HCT116 (cell line): ENCODE data around the gene DCTN2. TPM values are rescaled to one million over a fixed set of nuclear protein-coding genes. Genes with fewer than 3 reads are reported as not detected.

Source experiments
- ATAC-seq: fragments of 200-7000 bp; cut with Tn5 transposase; 2 replicates; pipeline ENCODE4 v1.9.1; 2020; ENCODE audit warnings: mild to moderate bottlenecking, moderate library complexity
- BruUV-seq: library from RNA; stranded (reverse); fragments of 400-500 nt; replicated peaks from 2 replicates; lab custom pipeline; 2021; lab: Mats Ljungman, UMichigan
- CTCF ChIA-PET: fragments of 300-600 bp; sonication (Branson Sonifier 250); formaldehyde crosslinking; loops from one replicate; lab custom pipeline; 2021; ENCODE audit warnings: antibody characterized with exemption; lab: Charles Lee
- POLR2A ChIA-PET: fragments of 300-600, 350-600 bp; sonication (Branson Sonifier 250); formaldehyde crosslinking; loops from one replicate; lab custom pipeline; 2021; ENCODE audit warnings: antibody characterized with exemption; lab: Charles Lee
- RAD21 ChIA-PET, 2 experiments: fragments of 300-600 bp; sonication (Branson Sonifier 250); formaldehyde crosslinking; loops; one replicate each; lab custom pipeline; 2023; ENCODE audit warnings: low total read pairs in 2 of 2; ENCODE audit not compliant: uncharacterized antibody in 2 of 2, unreplicated experiment in 2 of 2, low non-redundant PET in 1 of 2; lab: Charles Lee
- DNase-seq: peaks from one replicate; pipeline ENCODE4 v3.0.0-alpha.2; 2010; ENCODE audit warnings: low read depth, low spot score
- H2AFZ ChIP-seq: fragments of 200-600 bp; shearing (Covaris generic), sonication (generic); 2 replicates; pipeline ENCODE4 v1.6.1; 2017; ENCODE audit warnings: low read depth, mixed run types, mixed read lengths, antibody characterized with exemption, low read length; ENCODE audit not compliant: poor library complexity, severe bottlenecking
- H3K27ac ChIP-seq: 2 replicates; pipeline ENCODE4 v1.5.1; 2012; ENCODE audit warnings: low read depth, low read length
- H3K27me3 ChIP-seq: fragments of 200-600 bp; sonication (generic); 2 replicates; pipeline ENCODE4 v1.6.1; 2016; ENCODE audit warnings: mixed run types, low read length, mixed read lengths; ENCODE audit not compliant: insufficient read depth
- H3K36me3 ChIP-seq, 2 experiments: fragments of 200-500 bp in 1 of 2; fragments of 200-600 bp in 1 of 2; sonication (Bioruptor generic) in 1 of 2; sonication (generic) in 1 of 2; 2 replicates each; pipeline versions ENCODE4 v1.5.1 to v1.6.1; 2014 to 2016; ENCODE audit warnings: low read length in 2 of 2, inconsistent platforms in 1 of 2, mixed read lengths in 1 of 2, mixed run types in 1 of 2; ENCODE audit not compliant: insufficient read depth in 2 of 2, control insufficient read depth in 1 of 2
- H3K4me1 ChIP-seq, 2 experiments: fragments of 200-600 bp in 1 of 2; sonication (generic) in 1 of 2; 2 replicates each; pipeline versions ENCODE4 v1.5.1 to v1.6.1; 2012 to 2017; ENCODE audit warnings: low read length in 2 of 2, inconsistent platforms in 1 of 2, mild to moderate bottlenecking in 1 of 2, mixed read lengths in 1 of 2, mixed run types in 1 of 2, moderate library complexity in 1 of 2; ENCODE audit not compliant: insufficient read depth in 2 of 2, control insufficient read depth in 1 of 2
- H3K4me2 ChIP-seq: fragments of 200-600 bp; sonication (generic); 2 replicates; pipeline ENCODE4 v1.6.1; 2017; ENCODE audit warnings: mixed run types, low read length, mixed read lengths
- H3K4me3 ChIP-seq, 2 experiments: fragments of 200-600 bp in 1 of 2; sonication (generic) in 1 of 2; replicated peaks in 1 of 2; 2 replicates each; pipeline ENCODE4 v1.5.1; 2011 to 2016; ENCODE audit warnings: low read length in 2 of 2, control low read depth in 1 of 2, low read depth in 1 of 2, mild to moderate bottlenecking in 1 of 2, mixed read lengths in 1 of 2, mixed run types in 1 of 2
- H3K79me2 ChIP-seq: fragments of 200-600 bp; sonication (generic); 2 replicates; pipeline ENCODE4 v1.6.1; 2017; ENCODE audit warnings: mild to moderate bottlenecking, mixed run types, low read length, moderate library complexity, mixed read lengths; ENCODE audit not compliant: insufficient read depth
- H3K9ac ChIP-seq: fragments of 200-600 bp; sonication (generic); 2 replicates; pipeline ENCODE4 v1.6.1; 2016; ENCODE audit warnings: low read length, mixed read lengths
- H3K9me2 ChIP-seq: fragments of 200-600 bp; sonication (generic), shearing (Covaris generic); 2 replicates; pipeline ENCODE4 v1.6.1; 2017; ENCODE audit warnings: mixed run types, mild to moderate bottlenecking, moderate library complexity; ENCODE audit not compliant: insufficient read depth
- H3K9me3 ChIP-seq, 2 experiments: fragments of 200-500 bp in 1 of 2; fragments of 200-600 bp in 1 of 2; sonication (Bioruptor generic) in 1 of 2; sonication (generic) in 1 of 2; 2 replicates each; pipeline ENCODE4 v1.6.1; 2014 to 2017; ENCODE audit warnings: low read length in 2 of 2, mixed read lengths in 2 of 2, inconsistent platforms in 1 of 2, low read depth in 1 of 2, mild to moderate bottlenecking in 1 of 2, mixed run types in 1 of 2, moderate library complexity in 1 of 2; ENCODE audit not compliant: control insufficient read depth in 1 of 2, insufficient read depth in 1 of 2
- H4K20me1 ChIP-seq: fragments of 200-600 bp; sonication (generic), shearing (Covaris generic); 2 replicates; pipeline ENCODE4 v1.6.1; 2017; ENCODE audit warnings: mixed run types, mild to moderate bottlenecking, moderate library complexity; ENCODE audit not compliant: insufficient read depth
- CBX3 ChIP-seq: IDR thresholded peaks from 2 replicates; pipeline ENCODE4 v1.6.1; 2012; ENCODE audit warnings: low read depth
- CTCF ChIP-seq, 3 experiments: fragments of 200-600 bp in 1 of 3; sonication (generic) in 1 of 3; IDR thresholded peaks in 2 of 3; conservative IDR thresholded peaks in 1 of 3; 2 replicates each; pipeline ENCODE4 v1.5.1; 2012 to 2017; ENCODE audit warnings: low read depth in 2 of 3, low read length in 2 of 3, antibody characterized with exemption in 1 of 3, borderline replicate concordance in 1 of 3, control low read depth in 1 of 3, mild to moderate bottlenecking in 1 of 3, mixed read lengths in 1 of 3, mixed run types in 1 of 3, moderate library complexity in 1 of 3; ENCODE audit not compliant: insufficient read depth in 1 of 3
- EGR1 ChIP-seq: IDR thresholded peaks from 2 replicates; pipeline ENCODE4 v1.6.1; 2012; ENCODE audit warnings: low read depth
- EZH2 ChIP-seq: fragments of 200-600 bp; sonication (generic); IDR thresholded peaks from 2 replicates; pipeline ENCODE4 v1.6.1; 2017; ENCODE audit warnings: antibody characterized with exemption, mixed run types
- EZH2phosphoT487 ChIP-seq: fragments of 200-600 bp; IDR thresholded peaks from 2 replicates; pipeline ENCODE4 v1.6.1; 2018; ENCODE audit warnings: antibody characterized with exemption, borderline replicate concordance
- FOSL1 ChIP-seq: IDR thresholded peaks from 2 replicates; pipeline ENCODE4 v1.6.1; 2012; ENCODE audit warnings: low read depth
- JUND ChIP-seq: IDR thresholded peaks from 2 replicates; pipeline ENCODE4 v1.6.1; 2012
- MAX ChIP-seq: IDR thresholded peaks from 2 replicates; pipeline ENCODE4 v1.6.1; 2012
- POLR2A ChIP-seq: IDR thresholded peaks from 2 replicates; pipeline ENCODE4 v1.7.0; 2011; ENCODE audit warnings: borderline replicate concordance; ENCODE audit not compliant: insufficient read depth, insufficient read length; ENCODE audit errors: extremely low read depth
- POLR2AphosphoS5 ChIP-seq: IDR thresholded peaks from 2 replicates; pipeline ENCODE4 v1.6.1; 2011; ENCODE audit warnings: mild to moderate bottlenecking, low read depth, low read length, moderate library complexity
- RAD21 ChIP-seq: IDR thresholded peaks from 2 replicates; pipeline ENCODE4 v1.6.1; 2012; ENCODE audit warnings: low read depth, mild to moderate bottlenecking
- REST ChIP-seq: IDR thresholded peaks from 2 replicates; pipeline ENCODE4 v1.6.1; 2012; ENCODE audit warnings: low read depth
- SP1 ChIP-seq: IDR thresholded peaks from 2 replicates; pipeline ENCODE4 v1.6.1; 2012; ENCODE audit warnings: low read depth
- SRF ChIP-seq: IDR thresholded peaks from 2 replicates; pipeline ENCODE4 v1.6.1; 2012; ENCODE audit warnings: low read depth
- TCF7L2 ChIP-seq: IDR thresholded peaks from 2 replicates; pipeline ENCODE4 v1.7.0; 2011; ENCODE audit warnings: borderline replicate concordance, inconsistent platforms; ENCODE audit not compliant: insufficient read depth, insufficient read length; ENCODE audit errors: extremely low read depth
- YY1 ChIP-seq: IDR thresholded peaks from 2 replicates; pipeline ENCODE4 v1.6.1; 2011; ENCODE audit warnings: low read length, low read depth, moderate library complexity, mild to moderate bottlenecking; ENCODE audit not compliant: insufficient replicate concordance; ENCODE audit errors: extremely low read depth
- ZBTB33 ChIP-seq: IDR thresholded peaks from 2 replicates; pipeline ENCODE4 v1.6.1; 2011; ENCODE audit warnings: mild to moderate bottlenecking, low read length, moderate library complexity; ENCODE audit not compliant: insufficient replicate concordance; ENCODE audit errors: extremely low read depth
- ZFX ChIP-seq: fragments of 450-650 bp; IDR thresholded peaks from 2 replicates; pipeline ENCODE4 v1.6.1; 2017
- ZNF274 ChIP-seq: fragments of 200-500 bp; sonication (Bioruptor generic); IDR thresholded peaks from 2 replicates; pipeline ENCODE4 v1.6.1; 2014; ENCODE audit warnings: mild to moderate bottlenecking, low read depth, low read length, inconsistent platforms
- intact Hi-C: fragments of 100-400 bp; cut with micrococcal nuclease; formaldehyde crosslinking; loops from 2 replicates; pipeline ENCODE4 v1.10.0; 2022
- total RNA-seq: library from RNA; stranded (reverse); gene quantifications from one replicate; pipeline ENCODE4 v1.2.1, GENCODE V29; 2021; ENCODE audit not compliant: unreplicated experiment

Gene DCTN2
- total RNA-seq, 1 experiment from 2014 or later, result 95.9 TPM

GRCh38 chr12:57577981-57578758 lies 31.2 kb upstream of the DCTN2 start:
- no peak overlapping the region for H3K27ac ChIP-seq
- H2AFZ ChIP-seq, result no peak overlapping the region
- H3K27me3 ChIP-seq, result no peaks in the 10 kb centered on the region
- no peak overlapping the region for H3K9ac ChIP-seq
- ATAC-seq, result no peak
- H3K4me1 ChIP-seq, result no peaks in the 10 kb centered on the region
- ChIA-PET POLR2A (no interaction called here), CTCF (no interaction called here), RAD21 (no interaction called here)
- no peaks in the 10 kb centered on the region for H3K9me2 ChIP-seq
- H3K79me2 ChIP-seq, result no peaks in the 10 kb centered on the region
- intact Hi-C loops, result no loop called here
- no peaks in the 10 kb centered on the region for H3K9me3 ChIP-seq
- TF ChIP-seq REST (no peak), POLR2A (no peak), RAD21 (no peak), SP1 (no peak), CTCF (IDR thresholded peaks at IDR 0.05 in 2 of 3, conservative IDR thresholded peaks at IDR 0.05 in 1 of 3; ENCODE audit: borderline replicate concordance in 1 of 3, insufficient read depth in 1 of 3, low read depth in 2 of 3, low read length in 2 of 3) (no peak), ZNF274 (no peak), EGR1 (no peak), ZBTB33 (no peak), JUND (no peak), EZH2 (no peak), ZFX (no peak), CBX3 (no peak), EZH2phosphoT487 (no peak), YY1 (no peak), SRF (no peak), POLR2AphosphoS5 (no peak), MAX (no peak), TCF7L2 (no peak), FOSL1 (no peak)
- DNase-seq, result no peak
- no peak overlapping the region for H3K4me2 ChIP-seq
- BruUV-seq, result no TSS peak
- H3K36me3 ChIP-seq, result peaks cover 0 to 8% of the 10 kb centered on the region in 2 experiments; a peak in 3 of 4 replicates
- H4K20me1 ChIP-seq, result no peaks in the 10 kb centered on the region
- H3K4me3 ChIP-seq, result no peak overlapping the region
